ENCODE data around the gene SLC6A11.

The SLC6A11 gene

GRCh38 chr3:10985181-10985580, 169.2 kb downstream of the SLC6A11 start:
- Histone ChIP-seq H2AFZ (no peak overlapping the region), H3K79me2 (no peaks in the 10 kb centered on the region), H3K4me2 (ENCODE audit: low read length) (no peak overlapping the region), H3K4me3 (ENCODE audit: low read depth, low read length) (no peak overlapping the region), H3K27me3 (ENCODE audit: control insufficient read depth, insufficient read depth, low read length) (no peaks in the 10 kb centered on the region), H3K4me1 (peaks cover 7% of the 10 kb centered on the region), H3K27ac (no peak overlapping the region), H3K9me3 (ENCODE audit: control insufficient read depth, low read length) (no peaks in the 10 kb centered on the region), H3K9ac (no peak overlapping the region), H3K36me3 (ENCODE audit: control insufficient read depth, insufficient read depth, low read length) (no peaks in the 10 kb centered on the region)
- no peak for TF ChIP-seq CTCF (IDR thresholded peaks at IDR 0.05)

- peaks cover 7% of the 10 kb centered on the region for H3K4me1 ChIP-seq
- H3K27me3 ChIP-seq (ENCODE audit: control insufficient read depth, insufficient read depth, low read length): no peaks in the 10 kb centered on the region
- H3K27ac ChIP-seq: no peak overlapping the region
- H3K79me2 ChIP-seq: no peaks in the 10 kb centered on the region
- no peak overlapping the region for H3K4me2 ChIP-seq (ENCODE audit: low read length)
- no peak overlapping the region for H3K9ac ChIP-seq
- H3K9me3 ChIP-seq (ENCODE audit: control insufficient read depth, low read length): no peaks in the 10 kb centered on the region
- TF ChIP-seq CTCF (IDR thresholded peaks at IDR 0.05): no peak
- no peak overlapping the region for H3K4me3 ChIP-seq (ENCODE audit: low read depth, low read length)
- H2AFZ ChIP-seq: peak overlapping the region; percentile 28
- no peaks in the 10 kb centered on the region for H3K36me3 ChIP-seq (ENCODE audit: control insufficient read depth, insufficient read depth, low read length)
Measured at GRCh38 chr3:10986592-10986991, 170.6 kb downstream of the SLC6A11 start.

GRCh38 chr3:10988001-10988665, 172.1 kb downstream of the SLC6A11 start:
- Histone ChIP-seq H3K27me3 (ENCODE audit: control insufficient read depth, insufficient read depth, low read length) (no peaks in the 10 kb centered on the region), H3K9ac (no peak overlapping the region), H2AFZ (no peak overlapping the region), H3K4me2 (ENCODE audit: low read length) (no peak overlapping the region), H3K4me3 (ENCODE audit: low read depth, low read length) (no peak overlapping the region), H3K27ac (no peak overlapping the region), H3K9me3 (ENCODE audit: control insufficient read depth, low read length) (no peaks in the 10 kb centered on the region), H3K4me1 (peaks cover 12% of the 10 kb centered on the region), H3K36me3 (ENCODE audit: control insufficient read depth, insufficient read depth, low read length) (no peaks in the 10 kb centered on the region), H3K79me2 (no peaks in the 10 kb centered on the region)
- no peak for TF ChIP-seq CTCF (IDR thresholded peaks at IDR 0.05)

GRCh38 chr3:10988991-10989484, 173.0 kb downstream of the SLC6A11 start:
- Histone ChIP-seq H3K27me3 (ENCODE audit: control insufficient read depth, insufficient read depth, low read length) (no peaks in the 10 kb centered on the region), H3K36me3 (ENCODE audit: control insufficient read depth, insufficient read depth, low read length) (no peaks in the 10 kb centered on the region), H2AFZ (no peak overlapping the region), H3K27ac (no peak overlapping the region), H3K4me1 (peaks cover 12% of the 10 kb centered on the region), H3K9ac (no peak overlapping the region), H3K4me3 (ENCODE audit: low read depth, low read length) (no peak overlapping the region), H3K79me2 (no peaks in the 10 kb centered on the region), H3K4me2 (ENCODE audit: low read length) (no peak overlapping the region), H3K9me3 (ENCODE audit: control insufficient read depth, low read length) (no peaks in the 10 kb centered on the region)
- TF ChIP-seq CTCF (IDR thresholded peaks at IDR 0.05): no peak
